Fibroblast of the aortic adventitia (primary cell): ENCODE data around the gene TEDC2. TPM values are rescaled to one million over a fixed set of nuclear protein-coding genes. Genes with fewer than 3 reads are reported as not detected.
"Not testable (repeated sequence)": the region's sequence is repeated elsewhere in the genome, so short reads cannot be mapped to it uniquely, and the experiment has no call there.

ENCODE experiments used
- DNase-seq: peaks from one replicate; pipeline ENCODE4 v3.0.0-alpha.2; 2010; ENCODE audit warnings: low read depth
- H3K4me3 ChIP-seq: 2 replicates; pipeline ENCODE4 v1.5.1; 2011; ENCODE audit warnings: low read depth, mild to moderate bottlenecking, control low read depth, low read length, moderate library complexity
- total RNA-seq: library from RNA; depleted of rRNA; stranded (reverse); fragments of >200 nt; gene quantifications from 2 replicates; pipeline ENCODE4 v1.2.3, GENCODE V29; 2012; ENCODE audit warnings: low replicate concordance
- TF ChIP-seq, protein P1 (sequence below): IDR thresholded peaks from 2 replicates; pipeline ENCODE4 v1.5.1; 2011; ENCODE audit warnings: mild to moderate bottlenecking, low read length, control low read depth, inconsistent platforms; ENCODE audit not compliant: insufficient read depth

TEDC2 gene
- total RNA-seq, 1 donor, result 11.7 TPM

DNA sequence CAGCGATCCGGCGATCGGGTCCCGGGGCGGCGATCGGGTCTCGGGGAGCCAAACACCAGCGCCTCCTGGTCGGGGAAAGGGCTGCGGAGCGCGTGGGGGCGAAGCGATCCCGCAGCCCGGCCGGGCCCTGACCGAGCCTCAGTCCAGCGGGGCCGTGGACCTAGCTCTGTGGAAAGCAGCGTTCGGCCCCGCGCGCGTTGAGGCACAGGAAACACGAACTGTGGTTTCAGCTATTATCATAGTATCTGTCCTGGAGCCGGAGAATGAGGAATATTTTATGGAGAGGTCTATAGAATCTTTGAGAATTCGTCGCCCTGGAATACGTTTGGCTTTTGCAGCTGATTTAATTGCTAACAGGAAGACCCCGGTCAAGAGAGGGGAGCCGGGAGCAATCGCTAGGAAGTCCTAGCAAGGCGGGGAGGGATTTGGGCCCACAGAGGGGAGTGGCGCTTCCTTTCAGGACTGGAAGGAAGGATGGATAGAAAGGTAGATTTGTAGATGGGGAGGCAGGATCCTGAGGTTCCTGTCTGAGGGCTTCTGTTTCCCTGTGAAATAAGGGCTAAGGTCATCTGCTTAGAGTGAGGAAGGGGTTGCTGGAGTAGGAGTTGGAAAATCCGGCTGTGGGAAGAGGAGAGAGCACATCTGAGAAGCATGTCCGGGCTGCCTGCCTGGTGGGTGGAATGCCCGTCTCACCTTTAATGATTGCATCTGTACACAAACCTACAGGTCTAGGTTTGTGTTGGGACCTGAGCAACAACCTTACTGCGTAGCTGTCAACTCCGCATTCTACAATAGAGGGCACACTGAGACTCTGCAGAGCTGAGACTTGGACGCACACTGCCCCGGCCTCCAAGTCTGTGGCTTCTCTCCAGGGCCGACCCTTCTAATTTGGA lies 29.9 kb upstream of the TEDC2 start:
- peak; percentile 16 for DNase-seq
- peak overlapping the region; percentile 79 for H3K4me3 ChIP-seq
- TF ChIP-seq, protein P1, sequence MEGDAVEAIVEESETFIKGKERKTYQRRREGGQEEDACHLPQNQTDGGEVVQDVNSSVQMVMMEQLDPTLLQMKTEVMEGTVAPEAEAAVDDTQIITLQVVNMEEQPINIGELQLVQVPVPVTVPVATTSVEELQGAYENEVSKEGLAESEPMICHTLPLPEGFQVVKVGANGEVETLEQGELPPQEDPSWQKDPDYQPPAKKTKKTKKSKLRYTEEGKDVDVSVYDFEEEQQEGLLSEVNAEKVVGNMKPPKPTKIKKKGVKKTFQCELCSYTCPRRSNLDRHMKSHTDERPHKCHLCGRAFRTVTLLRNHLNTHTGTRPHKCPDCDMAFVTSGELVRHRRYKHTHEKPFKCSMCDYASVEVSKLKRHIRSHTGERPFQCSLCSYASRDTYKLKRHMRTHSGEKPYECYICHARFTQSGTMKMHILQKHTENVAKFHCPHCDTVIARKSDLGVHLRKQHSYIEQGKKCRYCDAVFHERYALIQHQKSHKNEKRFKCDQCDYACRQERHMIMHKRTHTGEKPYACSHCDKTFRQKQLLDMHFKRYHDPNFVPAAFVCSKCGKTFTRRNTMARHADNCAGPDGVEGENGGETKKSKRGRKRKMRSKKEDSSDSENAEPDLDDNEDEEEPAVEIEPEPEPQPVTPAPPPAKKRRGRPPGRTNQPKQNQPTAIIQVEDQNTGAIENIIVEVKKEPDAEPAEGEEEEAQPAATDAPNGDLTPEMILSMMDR, result no peak

DNA sequence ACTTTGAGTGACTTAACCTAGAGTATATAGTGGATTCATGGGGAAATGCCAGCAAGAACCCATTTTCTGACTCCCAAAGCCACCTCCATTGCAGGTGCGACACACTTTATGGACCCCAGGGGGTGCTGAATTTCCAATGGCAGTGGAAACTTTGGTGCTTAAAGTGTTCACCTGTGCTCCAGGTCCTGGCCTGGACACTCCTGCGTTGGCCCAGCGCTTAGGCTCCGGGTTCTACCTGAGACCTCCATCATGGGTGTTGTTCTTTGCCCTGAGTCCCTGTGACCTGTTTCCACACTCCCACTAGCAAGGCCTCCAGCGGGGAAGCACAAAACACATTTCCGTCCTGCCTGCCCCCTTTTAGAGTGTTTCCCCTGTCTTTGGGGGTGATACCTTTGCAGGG lies 27.6 kb upstream of the TEDC2 start:
- TF ChIP-seq, protein P1, result no peak
- H3K4me3 ChIP-seq, result no peak overlapping the region
- no peak for DNase-seq

DNA sequence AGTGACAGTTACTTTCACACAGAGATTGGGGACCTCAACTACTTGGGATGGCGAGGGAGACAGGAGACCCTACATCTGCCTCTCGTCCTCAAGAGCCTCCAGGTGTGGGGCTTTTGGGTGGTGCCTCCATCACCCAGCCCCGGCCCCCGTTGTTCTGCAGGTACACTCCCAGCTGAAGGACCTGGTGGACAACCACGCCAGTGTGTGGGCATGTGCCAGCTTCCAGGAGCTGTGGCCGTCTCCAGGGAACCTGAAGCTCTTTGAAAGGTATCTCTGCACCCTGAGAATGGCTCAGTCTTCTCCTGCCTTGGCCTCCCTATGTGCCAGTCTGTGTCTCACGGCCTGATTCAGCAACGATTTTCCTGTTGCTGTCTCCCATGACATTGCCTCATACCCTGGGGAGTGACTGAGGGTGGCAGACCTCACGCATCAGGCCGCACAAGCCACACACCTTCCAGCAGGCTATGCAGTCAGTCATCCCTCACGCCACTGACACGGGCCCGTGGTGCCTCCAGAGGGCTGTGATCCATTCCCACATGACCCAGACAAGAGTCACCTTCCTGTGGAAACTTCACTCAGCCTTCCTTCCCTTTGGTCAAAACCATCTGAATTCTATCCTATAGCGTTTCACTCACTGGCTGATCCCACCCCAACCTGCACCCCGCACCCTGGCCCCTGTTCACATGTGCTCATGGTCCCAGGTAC lies 27.0 kb upstream of the TEDC2 start:
- DNase-seq, result no peak
- TF ChIP-seq, protein P1, result no peak
- no peak overlapping the region for H3K4me3 ChIP-seq

DNA sequence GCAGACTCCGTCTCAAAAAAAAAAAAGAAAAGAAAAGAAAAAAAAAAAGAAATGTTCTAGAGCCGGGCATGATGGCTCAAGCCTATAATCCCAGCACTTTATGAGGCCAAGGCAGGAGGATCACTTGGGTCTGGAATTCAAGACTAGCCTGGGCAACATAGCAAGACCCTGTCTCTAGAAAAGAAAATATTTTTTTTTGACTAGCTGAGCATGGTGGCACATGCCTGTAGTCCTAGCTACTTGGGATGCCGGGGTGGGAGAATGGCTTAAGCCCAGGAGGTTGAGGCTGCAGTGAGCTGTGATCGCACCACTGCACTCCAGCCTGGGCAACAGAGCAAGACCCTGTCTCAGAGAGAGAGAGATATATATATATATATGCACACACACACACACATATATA lies 24.7 kb upstream of the TEDC2 start:
- DNase-seq, H3K4me3 ChIP-seq: not testable (repeated sequence)

DNA sequence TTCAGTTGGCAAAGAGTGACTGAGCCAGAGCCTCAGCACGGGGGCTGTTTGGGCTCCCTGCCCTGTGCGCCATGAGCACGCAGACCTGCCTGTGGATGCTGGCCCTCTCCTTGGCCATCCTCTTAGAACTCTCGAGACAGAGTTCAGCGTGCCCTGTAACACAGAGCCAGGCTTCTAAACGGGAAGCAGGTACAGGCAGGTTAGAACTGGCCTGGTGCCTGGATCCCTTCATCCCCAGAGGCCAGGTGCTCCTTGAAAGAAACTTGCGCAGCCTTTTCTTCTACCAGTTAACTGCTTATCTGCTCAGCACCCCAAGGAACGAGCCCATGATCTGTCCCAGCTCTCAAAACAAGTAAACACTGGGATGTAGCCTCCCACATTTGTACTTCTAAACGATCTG lies 23.8 kb upstream of the TEDC2 start:
- H3K4me3 ChIP-seq, result no peak overlapping the region
- no peak for DNase-seq
- TF ChIP-seq, protein P1, result no peak

DNA sequence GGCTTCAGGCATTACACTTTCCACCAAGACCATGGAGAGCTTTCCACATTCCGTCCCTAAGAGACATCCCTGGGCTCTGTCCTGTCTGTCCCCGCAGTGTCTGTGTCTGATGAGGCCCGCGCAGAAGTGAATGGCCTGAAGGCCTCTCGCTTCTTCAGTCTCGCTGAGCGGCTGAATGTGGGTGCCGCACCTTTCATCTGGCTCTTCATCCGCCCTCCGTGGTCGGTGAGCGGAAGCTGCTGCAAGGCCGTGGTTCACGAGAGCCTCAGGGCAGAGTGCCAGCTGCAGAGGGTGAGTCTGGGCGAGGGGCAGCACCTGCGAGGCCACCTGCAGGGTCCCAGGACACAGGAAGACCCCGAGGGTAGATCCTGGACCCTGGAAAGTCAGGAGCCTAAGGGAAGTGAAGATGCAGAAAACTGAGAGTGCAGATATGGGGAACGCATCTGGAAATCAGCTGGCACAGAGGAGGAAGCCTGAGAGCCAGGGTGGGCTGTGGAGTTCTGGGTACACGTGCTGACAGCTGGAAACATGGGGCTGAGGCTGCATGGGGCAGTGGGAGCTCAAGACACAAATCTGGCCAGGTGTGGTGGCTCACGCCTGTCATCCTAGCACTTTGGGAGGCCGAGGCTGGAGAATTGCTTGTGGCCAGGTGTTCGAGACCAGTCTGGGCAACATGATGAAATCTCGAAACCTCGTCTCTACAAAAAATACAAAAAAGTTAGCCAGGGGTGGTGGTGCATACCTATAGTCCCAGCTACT lies 22.7 kb upstream of the TEDC2 start:
- no peak overlapping the region for H3K4me3 ChIP-seq
- no peak for DNase-seq
- TF ChIP-seq, protein P1, result no peak

DNA sequence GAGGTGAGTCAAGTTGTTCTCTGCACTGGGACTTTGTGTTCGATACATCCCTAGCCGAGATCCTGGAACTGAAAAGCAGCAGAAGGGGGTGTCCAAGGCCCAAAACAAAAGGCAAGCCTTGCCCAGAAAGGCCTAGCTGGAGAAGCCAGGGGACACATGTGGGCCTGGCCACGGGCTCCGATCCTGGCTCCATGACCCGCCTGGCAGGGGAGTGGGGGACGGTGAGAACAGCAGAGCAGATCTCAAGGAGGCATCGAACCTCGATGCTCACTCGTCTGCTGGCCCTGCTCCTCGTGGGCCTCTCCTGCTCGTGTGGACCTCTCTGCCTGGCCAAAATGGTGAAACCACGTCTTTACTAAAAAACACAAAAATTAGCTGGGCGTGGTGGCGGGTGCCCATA lies 21.8 kb upstream of the TEDC2 start:
- DNase-seq, result no peak
- H3K4me3 ChIP-seq, result no peak overlapping the region
- TF ChIP-seq, protein P1, result no peak
